ENCODE measurements around the gene MICAL1.

GRCh38 chr6:109453594-109454495 lies 1.7 kb downstream of the MICAL1 start:
- no peak for TF ChIP-seq GATA2 (IDR thresholded peaks at IDR 0.05; ENCODE audit: low read depth, low read length)
- no peak for TF ChIP-seq GATA3 (IDR thresholded peaks at IDR 0.05; ENCODE audit: low read depth, low read length)

All from SH-SY5Y (cell line).